Kasumi-1 (cell line): ENCODE results near the gene AP4B1.

ENCODE experiments used
- DNase-seq, 2 experiments: peaks; one replicate each; lab custom pipeline; 2025; lab: John Stamatoyannopoulos, UW

AP4B1 gene

GRCh38 chr1:113930499-113931161 lies 26.0 kb upstream of the AP4B1 start:
- peak; percentile 79 to 83 for DNase-seq

GRCh38 chr1:113929750-113930498 lies 25.3 kb upstream of the AP4B1 start:
- DNase-seq, result peak in 1 of 2 experiments; percentile 43

DNA sequence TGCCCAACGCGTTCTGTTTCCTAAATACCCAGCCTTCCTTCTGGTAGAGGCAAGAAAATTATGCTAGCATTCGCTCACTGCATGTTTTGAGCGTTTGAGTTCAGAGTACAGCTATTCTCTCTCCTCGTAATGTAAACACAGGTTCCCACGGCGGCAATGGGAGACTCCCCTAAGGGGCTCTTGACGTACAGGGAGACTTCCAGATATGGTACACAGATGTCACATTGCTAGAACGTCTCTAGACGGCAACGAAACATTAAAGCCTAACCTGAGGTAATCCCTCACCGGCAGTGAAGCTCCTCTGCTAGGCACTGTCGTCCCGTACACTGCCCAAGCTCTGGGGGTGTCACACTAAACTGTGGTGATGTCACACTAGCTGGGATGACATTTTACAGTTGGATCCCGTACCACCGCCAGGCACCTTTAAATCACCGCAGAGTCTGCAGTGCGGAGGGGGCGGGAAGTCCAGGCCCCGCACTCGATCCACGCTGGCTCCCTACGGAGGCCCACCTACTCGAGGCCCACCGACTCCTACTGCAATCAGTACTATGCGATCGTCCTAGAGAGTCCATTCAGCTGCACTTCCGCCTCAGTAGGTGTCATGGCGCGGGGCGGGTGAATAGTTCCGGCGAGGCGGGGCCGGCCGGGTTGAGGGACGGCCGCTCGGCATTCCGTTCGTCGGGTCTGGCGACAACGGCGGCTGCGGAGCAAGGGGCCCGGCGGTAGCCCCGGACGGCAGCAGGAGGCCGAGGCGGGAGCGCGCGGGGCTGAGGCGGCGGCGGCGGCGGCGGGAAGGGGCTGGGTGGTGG lies 24.5 kb upstream of the AP4B1 start, which contains the start of gene HIPK1:
Gene HIPK1, plus strand, starts transcription at position 384 of the 809 bp plus-strand sequence.
- DNase-seq, result peak; percentile 88

DNA sequence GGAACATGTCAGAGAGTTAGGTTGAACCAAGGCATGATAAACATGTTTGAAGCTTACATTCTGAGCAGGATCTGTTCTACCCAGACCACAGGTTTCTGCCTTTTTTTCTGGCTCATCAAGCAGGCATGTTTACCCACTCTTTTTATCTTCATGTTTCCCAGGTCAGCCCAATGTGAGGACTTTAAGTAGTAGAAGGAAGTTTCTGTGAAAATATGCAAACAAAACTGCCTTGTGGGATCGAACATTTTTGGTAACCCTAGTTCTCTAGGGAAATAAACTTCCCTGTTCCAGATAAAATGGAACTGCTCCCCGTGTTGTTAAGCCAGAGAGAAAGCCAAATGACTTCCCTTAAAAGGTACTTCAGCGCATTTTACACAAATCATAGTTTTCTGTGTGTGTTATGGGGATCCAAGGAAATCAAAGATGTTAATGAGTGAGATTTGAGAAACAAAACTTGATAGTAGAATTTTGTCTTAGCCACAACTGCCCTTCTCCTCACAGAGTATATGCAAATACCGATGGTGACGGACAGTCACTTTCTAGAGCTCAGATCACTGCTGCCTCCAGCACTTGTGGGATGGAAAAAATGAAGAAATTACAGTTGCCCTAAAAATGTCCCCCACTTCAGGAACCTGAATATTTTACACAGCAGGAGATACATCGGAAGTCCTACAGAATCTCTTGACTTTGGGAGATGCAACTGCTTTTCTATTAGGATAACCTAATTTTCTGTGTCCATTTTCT lies 23.8 kb upstream of the AP4B1 start:
- DNase-seq, result peak; percentile 32 to 49

DNA sequence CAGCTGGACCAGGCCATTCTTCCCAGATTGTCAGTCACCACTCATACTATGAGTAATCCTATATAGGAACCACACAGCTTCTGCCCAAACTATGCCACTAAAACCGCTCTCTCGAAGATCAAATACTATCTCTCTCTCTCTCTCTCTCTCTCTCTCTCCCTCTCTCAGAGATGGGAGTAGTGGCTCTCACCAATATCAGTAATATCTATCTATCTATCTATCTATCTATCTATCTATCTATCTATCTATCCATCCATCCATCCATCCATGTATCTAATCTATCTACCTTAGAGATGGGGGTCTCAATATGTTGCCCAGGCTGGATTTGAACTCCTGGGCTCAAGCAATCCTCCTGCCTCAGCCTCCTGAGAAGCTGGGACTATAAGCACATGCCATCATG lies 19.9 kb upstream of the AP4B1 start:
- DNase-seq, result no peak

DNA sequence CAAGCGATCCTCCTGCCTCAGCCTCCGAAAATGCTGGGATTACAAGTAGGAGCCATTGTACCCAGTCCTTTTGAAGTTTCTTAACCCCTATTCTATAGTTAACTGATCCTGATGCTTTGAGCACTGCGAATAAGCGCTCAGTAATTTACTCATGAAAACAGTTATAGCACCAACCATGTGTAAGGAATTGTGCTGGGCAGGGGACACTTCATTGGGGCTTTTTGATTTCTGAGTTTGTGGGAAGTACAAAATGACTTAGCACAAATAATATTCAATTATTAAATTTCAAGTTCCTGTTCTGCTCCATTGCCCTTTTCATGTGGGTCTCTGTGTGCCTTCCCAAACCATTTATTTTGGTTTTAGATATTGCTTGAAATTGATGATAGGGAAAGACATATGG lies 18.4 kb upstream of the AP4B1 start:
- no peak for DNase-seq

DNA sequence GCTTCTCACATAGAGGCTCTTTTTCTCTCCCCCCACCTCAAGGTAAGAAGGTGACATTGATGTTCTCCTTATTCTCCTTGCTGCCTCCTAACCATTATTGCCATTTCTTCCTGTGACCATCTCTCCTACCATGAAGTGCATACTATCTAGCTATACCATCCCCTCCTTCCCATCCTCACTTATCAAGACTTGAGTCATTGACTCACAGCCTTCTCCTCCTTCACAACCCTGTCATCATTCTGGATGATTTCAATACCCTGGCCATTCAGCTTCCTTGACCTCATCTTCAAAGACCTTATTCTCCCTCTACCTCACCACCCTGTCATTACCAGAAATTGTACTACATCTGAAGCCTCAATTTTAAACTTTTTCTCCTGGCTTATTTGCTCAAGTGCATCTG lies 13.6 kb upstream of the AP4B1 start:
- no peak for DNase-seq

DNA sequence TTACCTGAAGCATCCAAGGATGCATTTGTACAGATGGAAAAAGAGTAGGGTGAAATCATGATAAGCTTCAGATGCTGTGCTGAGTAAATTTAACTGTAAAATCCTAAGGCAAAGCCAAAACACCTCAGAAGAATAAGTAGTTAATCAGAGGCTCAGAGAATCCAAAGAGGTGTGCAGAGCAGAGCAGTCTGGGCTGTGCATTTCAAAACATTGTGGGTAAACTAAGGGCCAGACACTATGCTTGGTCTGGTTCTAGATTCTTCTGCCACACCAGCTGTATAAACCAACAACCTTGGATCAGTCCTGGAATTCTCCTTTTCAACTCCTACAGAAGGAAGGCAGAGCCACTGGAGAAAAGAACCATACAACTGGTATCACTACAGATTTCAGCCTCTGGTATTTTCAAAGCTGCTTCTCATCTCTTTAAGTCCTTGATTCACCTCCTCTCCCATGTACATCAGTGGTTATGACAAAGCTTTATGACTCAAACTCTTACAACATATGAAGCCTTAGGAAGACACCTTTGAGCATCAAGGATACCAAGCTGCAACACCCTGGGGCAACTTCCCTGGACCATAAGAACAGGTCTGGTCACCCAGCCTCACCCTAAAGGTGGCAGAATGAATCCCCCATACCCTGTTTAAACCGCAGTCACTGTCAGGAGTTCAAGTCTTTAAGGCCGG lies 12.9 kb upstream of the AP4B1 start:
- DNase-seq, result no peak

DNA sequence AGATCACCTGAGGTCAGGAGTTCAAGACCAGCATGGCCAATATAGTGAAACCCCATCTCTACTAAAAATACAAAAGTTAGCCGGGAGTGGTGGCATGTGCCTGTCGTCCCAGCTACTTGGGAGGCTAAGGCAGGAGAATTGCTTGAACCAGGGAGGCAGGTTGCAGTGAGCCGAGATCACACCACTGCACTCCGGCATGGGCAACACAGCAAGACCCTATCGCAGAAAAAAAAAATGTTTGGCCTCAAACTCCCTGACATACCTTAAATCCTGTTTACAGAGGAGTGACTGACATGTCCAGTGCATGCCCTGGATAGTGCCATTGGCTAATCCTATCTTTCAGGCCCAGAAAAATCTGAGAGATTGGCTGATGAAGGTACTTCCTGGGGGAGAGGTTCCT lies 12.4 kb upstream of the AP4B1 start:
- DNase-seq, result no peak

- no peak for DNase-seq
Observed at GRCh38 chr1:113913887-113914664, 9.5 kb upstream of the AP4B1 start.

DNA sequence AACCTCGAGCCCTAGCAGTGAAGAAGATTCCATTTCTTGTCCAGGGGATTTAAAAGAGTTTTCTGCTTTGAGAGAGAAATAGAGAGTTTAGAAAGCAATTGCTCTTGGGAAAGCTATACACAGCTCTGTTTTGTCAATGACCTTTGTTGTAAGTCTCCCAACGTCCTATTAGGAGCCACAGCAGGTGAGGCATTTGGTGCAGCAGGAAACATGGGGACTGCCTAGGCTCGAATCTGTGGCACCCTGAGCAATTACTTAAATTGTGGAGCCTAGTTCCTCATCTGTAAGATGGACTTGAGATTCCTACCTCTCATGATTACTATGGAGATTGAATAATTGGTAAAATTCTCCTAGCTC lies 8.7 kb upstream of the AP4B1 start:
- no peak for DNase-seq

GRCh38 chr1:113912594-113913311 lies 8.2 kb upstream of the AP4B1 start:
- DNase-seq, result no peak

DNA sequence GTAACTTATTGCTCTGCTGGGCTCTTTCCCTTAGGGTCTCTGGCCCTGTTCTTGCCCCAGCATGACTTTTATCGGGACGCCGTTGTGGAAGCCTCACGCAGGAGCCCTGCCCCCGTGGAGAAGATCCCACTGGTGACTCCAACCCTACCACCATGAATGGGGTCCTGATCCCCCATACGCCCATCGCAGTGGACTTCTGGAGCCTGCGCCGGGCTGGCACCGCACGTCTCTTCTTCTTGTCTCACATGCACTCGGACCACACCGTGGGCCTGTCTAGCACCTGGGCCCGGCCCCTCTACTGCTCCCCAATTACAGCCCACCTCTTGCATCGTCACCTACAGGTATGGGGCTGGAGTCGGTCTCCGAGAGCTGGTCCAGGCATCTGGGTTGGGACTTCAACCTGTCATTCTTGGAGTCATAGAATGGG lies 849 bp upstream of the AP4B1 start:
- no peak for DNase-seq

DNA sequence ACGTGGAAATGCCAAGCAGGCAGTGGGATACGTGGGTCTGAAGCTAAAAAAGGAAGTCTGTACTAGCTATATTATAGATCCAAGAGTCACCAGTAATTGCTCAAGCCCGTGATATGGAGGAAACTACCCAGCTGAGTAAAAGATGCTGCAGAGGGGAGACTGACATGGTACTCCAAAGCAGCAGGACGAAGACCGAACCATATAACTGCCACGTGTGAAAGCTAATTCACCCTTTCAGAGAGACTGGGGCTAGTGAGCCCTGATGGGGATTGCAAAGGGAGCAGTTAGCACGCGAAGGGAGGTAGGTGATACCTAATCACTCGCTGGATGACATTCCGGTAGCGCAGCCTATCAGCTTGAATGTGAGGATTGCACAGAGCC lies 316 bp downstream of the AP4B1 start:
- DNase-seq, result peak in 1 of 2 experiments; percentile 61

DNA sequence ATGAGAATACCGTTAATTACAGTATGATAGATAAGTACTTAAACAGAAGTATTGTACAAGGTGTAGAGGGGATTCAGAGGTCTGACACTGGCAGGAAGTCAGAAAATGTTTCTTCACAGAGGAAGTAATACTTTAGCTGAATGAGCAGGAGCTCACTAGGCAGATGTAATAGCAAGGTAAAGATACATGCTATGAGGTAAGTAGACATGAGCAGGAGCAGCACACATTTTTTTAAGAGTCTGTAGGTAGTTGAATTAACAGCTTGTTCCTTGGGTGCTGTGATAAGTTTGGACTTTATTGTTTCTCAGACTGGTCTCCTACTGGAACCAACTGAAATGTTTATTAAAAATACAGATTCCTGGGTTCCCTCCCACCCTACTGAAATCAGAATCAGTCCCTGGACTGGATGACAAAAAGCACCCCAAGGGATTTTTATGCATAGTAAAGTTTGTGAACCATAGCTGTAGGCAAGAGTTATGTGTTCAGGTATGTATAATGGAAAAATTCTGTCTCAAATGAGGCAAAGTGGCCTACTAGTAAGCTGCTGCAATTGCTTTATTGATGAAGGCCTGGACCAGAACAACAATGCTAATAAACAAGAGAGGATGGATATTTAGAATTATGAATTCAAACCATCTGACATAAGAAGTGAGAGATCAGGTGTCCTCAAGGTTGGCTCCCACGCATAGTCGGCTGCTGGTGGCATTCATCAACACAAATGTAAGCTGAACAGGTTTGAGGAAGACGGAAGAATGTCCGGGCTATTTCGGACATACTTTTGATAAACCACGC lies 902 bp downstream of the AP4B1 start:
- no peak for DNase-seq

DNA sequence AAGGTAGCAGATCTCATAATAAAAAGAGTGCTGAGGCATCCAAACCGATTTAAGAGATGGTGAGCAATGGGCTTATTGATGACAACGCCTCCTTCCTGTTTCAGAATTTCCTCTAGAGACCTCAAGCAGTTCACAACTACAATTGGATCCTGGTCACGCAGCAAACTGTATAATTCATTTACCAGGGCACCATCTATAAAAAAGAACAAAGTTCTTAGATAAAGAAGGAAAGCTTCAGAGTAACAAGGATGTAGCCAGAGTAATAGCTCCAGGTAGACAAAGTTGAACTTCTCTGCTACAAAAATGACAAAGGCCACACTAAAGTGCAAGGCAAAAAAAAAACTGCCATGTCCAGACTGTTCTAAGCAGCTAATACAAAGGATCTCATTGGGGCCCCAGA lies 3.4 kb downstream of the AP4B1 start:
- peak; percentile 28 to 34 for DNase-seq

GRCh38 chr1:113899111-113899510 lies 5.5 kb downstream of the AP4B1 start:
- no peak for DNase-seq

GRCh38 chr1:113898241-113898814 lies 6.3 kb downstream of the AP4B1 start:
- DNase-seq, result peak in 1 of 2 experiments; percentile 9

- no peak for DNase-seq
Observed at GRCh38 chr1:113895961-113896360, 8.6 kb downstream of the AP4B1 start.
